H9 (cell line): Measurements from ENCODE around the gene GALNT12. TPM values are rescaled to one million over a fixed set of nuclear protein-coding genes. Genes with fewer than 3 reads are reported as not detected.

Experiments used
- DNase-seq: peaks from one replicate; pipeline ENCODE4 v3.0.0-alpha.2; 2017
- H2AFZ ChIP-seq: one replicate; pipeline ENCODE4 v1.6.1; 2013; ENCODE audit warnings: mild to moderate bottlenecking, low read length, control low read depth, moderate library complexity
- H2AK5ac ChIP-seq: 2 replicates; pipeline ENCODE4 v1.6.1; 2013; ENCODE audit warnings: low read length, control low read depth, mixed read lengths; ENCODE audit not compliant: insufficient read length
- H2BK120ac ChIP-seq: one replicate; pipeline ENCODE4 v1.6.1; 2013; ENCODE audit warnings: low read depth, mild to moderate bottlenecking, low read length, control low read depth, inconsistent platforms; ENCODE audit not compliant: poor library complexity, severe bottlenecking
- H2BK12ac ChIP-seq: 2 replicates; pipeline ENCODE4 v1.6.1; 2013; ENCODE audit warnings: low read length, control low read depth, mixed read lengths, low read depth; ENCODE audit not compliant: insufficient read length
- H2BK15ac ChIP-seq: 2 replicates; pipeline ENCODE4 v1.6.1; 2013; ENCODE audit warnings: low read depth, low read length, control low read depth
- H2BK20ac ChIP-seq: one replicate; pipeline ENCODE4 v1.6.1; 2013; ENCODE audit warnings: low read depth, mild to moderate bottlenecking, low read length, control low read depth, inconsistent platforms; ENCODE audit not compliant: poor library complexity, severe bottlenecking
- H2BK5ac ChIP-seq: 2 replicates; pipeline ENCODE4 v1.6.1; 2013; ENCODE audit warnings: low read length, control low read depth, mixed read lengths; ENCODE audit not compliant: insufficient read length
- H3K14ac ChIP-seq: 2 replicates; pipeline ENCODE4 v1.6.1; 2013; ENCODE audit warnings: low read length, control low read depth; ENCODE audit not compliant: insufficient read depth
- H3K18ac ChIP-seq: 2 replicates; pipeline ENCODE4 v1.6.1; 2013; ENCODE audit warnings: low read depth, mild to moderate bottlenecking, mixed read lengths, low read length, control low read depth; ENCODE audit not compliant: insufficient read length
- H3K23ac ChIP-seq: 2 replicates; pipeline ENCODE4 v1.6.1; 2013; ENCODE audit warnings: low read length, control low read depth, mixed read lengths, low read depth; ENCODE audit not compliant: insufficient read length
- H3K23me2 ChIP-seq: 2 replicates; pipeline ENCODE4 v1.6.1; 2013; ENCODE audit warnings: low read depth, mild to moderate bottlenecking, mixed read lengths, low read length, control low read depth; ENCODE audit not compliant: insufficient read length, poor library complexity, severe bottlenecking
- H3K27ac ChIP-seq: 2 replicates; pipeline ENCODE4 v1.5.1; 2013; ENCODE audit warnings: low read length, control low read depth, mixed read lengths, low read depth; ENCODE audit not compliant: insufficient read length
- H3K27me3 ChIP-seq: 2 replicates; pipeline ENCODE4 v1.6.1; 2013; ENCODE audit warnings: low read length, control low read depth, inconsistent platforms; ENCODE audit not compliant: insufficient read depth
- H3K4ac ChIP-seq: 2 replicates; pipeline ENCODE4 v1.6.1; 2013; ENCODE audit warnings: low read depth, mild to moderate bottlenecking, control low read depth, inconsistent platforms, low read length, moderate library complexity
- H3K4me1 ChIP-seq: 2 replicates; pipeline ENCODE4 v1.6.1; 2013; ENCODE audit warnings: low read length, control low read depth, inconsistent platforms; ENCODE audit not compliant: insufficient read depth
- H3K4me2 ChIP-seq: 2 replicates; pipeline ENCODE4 v1.6.1; 2013; ENCODE audit warnings: low read length, control low read depth, mixed read lengths; ENCODE audit not compliant: insufficient read length, insufficient read depth
- H3K56ac ChIP-seq: 2 replicates; pipeline ENCODE4 v1.6.1; 2013; ENCODE audit warnings: low read depth, mild to moderate bottlenecking, mixed read lengths, low read length, control low read depth; ENCODE audit not compliant: insufficient read length
- H3K79me1 ChIP-seq: 2 replicates; pipeline ENCODE4 v1.6.1; 2013; ENCODE audit warnings: low read depth, mild to moderate bottlenecking, moderate library complexity, low read length, control low read depth, inconsistent platforms; ENCODE audit not compliant: insufficient read depth, poor library complexity, severe bottlenecking
- H3K79me2 ChIP-seq: 2 replicates; pipeline ENCODE4 v1.6.1; 2013; ENCODE audit warnings: low read length, control low read depth, inconsistent platforms; ENCODE audit not compliant: insufficient read depth
- H3K9ac ChIP-seq: 2 replicates; pipeline ENCODE4 v1.6.1; 2013; ENCODE audit warnings: low read length, control low read depth, mixed read lengths; ENCODE audit not compliant: insufficient read length; ENCODE audit errors: extremely low read depth
- H3K9me3 ChIP-seq: one replicate; pipeline ENCODE4 v1.6.1; 2013; ENCODE audit warnings: low read depth, low read length, inconsistent platforms; ENCODE audit not compliant: control insufficient read depth
- H3T11ph ChIP-seq: one replicate; pipeline ENCODE4 v1.6.1; 2013; ENCODE audit warnings: mild to moderate bottlenecking, low read length, control low read depth, inconsistent platforms
- H4K20me1 ChIP-seq: one replicate; pipeline ENCODE4 v1.6.1; 2013; ENCODE audit not compliant: control insufficient read depth, insufficient read length, insufficient read depth
- H4K5ac ChIP-seq: 2 replicates; pipeline ENCODE4 v1.6.1; 2013; ENCODE audit warnings: low read depth, mild to moderate bottlenecking, mixed read lengths, low read length, control low read depth; ENCODE audit not compliant: insufficient read length
- H4K8ac ChIP-seq: replicated peaks from 2 replicates; pipeline ENCODE4 v1.6.1; 2013; ENCODE audit warnings: low read length, control low read depth, mixed read lengths, low read depth; ENCODE audit not compliant: insufficient read length
- H4K91ac ChIP-seq: 2 replicates; pipeline ENCODE4 v1.6.1; 2013; ENCODE audit warnings: low read depth, mild to moderate bottlenecking, moderate library complexity, mixed read lengths, low read length, control low read depth; ENCODE audit not compliant: insufficient read length
- H3K27ac Mint-ChIP-seq, 3 experiments: 2 replicates in 2 of 3; 3 replicates in 1 of 3; pipeline ENCODE4 v1.8.0; 2020 to 2021; ENCODE audit warnings: mixed read lengths in 3 of 3, mild to moderate bottlenecking in 1 of 3, moderate library complexity in 1 of 3
- H3K27me3 Mint-ChIP-seq: 2 replicates; pipeline ENCODE4 v1.8.0; 2021; ENCODE audit warnings: low read depth, mild to moderate bottlenecking, moderate library complexity, mixed read lengths
- H3K36me3 Mint-ChIP-seq, 3 experiments: 2 replicates in 2 of 3; 3 replicates in 1 of 3; pipeline ENCODE4 v1.8.0; 2020 to 2021; ENCODE audit warnings: low read depth in 3 of 3, mixed read lengths in 3 of 3; ENCODE audit not compliant: insufficient read depth in 1 of 3
- H3K4me1 Mint-ChIP-seq, 2 experiments: 2 replicates each; pipeline ENCODE4 v1.8.0; 2020; ENCODE audit warnings: mixed read lengths in 2 of 2
- H3K4me3 Mint-ChIP-seq, 2 experiments: 2 replicates in 1 of 2; 3 replicates in 1 of 2; pipeline ENCODE4 v1.8.0; 2020 to 2021; ENCODE audit warnings: mild to moderate bottlenecking in 2 of 2, mixed read lengths in 2 of 2, moderate library complexity in 1 of 2
- H3K9me3 Mint-ChIP-seq, 2 experiments: 2 replicates in 1 of 2; 3 replicates in 1 of 2; pipeline ENCODE4 v1.8.0; 2020; ENCODE audit warnings: mild to moderate bottlenecking in 2 of 2, mixed read lengths in 2 of 2, moderate library complexity in 1 of 2
- CTCF ChIP-seq: fragments of 200-600 bp; sonication (generic); conservative IDR thresholded peaks from 3 replicates; pipeline ENCODE4 v1.8.0; 2021; ENCODE audit warnings: antibody characterized with exemption, mild to moderate bottlenecking
- WGBS: extraction: QIAGEN DNeasy Blood & Tissue Kit; methylation state at CpG from one replicate; pipeline ENCODE4 v1.1.7; 2013; ENCODE audit warnings: missing lambda C conversion rate, low lambda C conversion rate, mixed read lengths; ENCODE audit not compliant: insufficient read length; ENCODE audit errors: extremely low coverage; 5-methylcytosine and 5-hydroxymethylcytosine counted together
- total RNA-seq: library from RNA; stranded (reverse); gene quantifications from 2 replicates; pipeline ENCODE4 v1.2.1, GENCODE V29; 2021

Gene GALNT12
- total RNA-seq, 1 experiment from 2014 or later, result 18.0 TPM

- Mint-ChIP-seq H3K27ac (no peak overlapping the region), H3K9me3 (no peaks in the 10 kb centered on the region; a peak in 1 of 5 replicates), H3K4me1 (no peaks in the 10 kb centered on the region; a peak in 1 of 4 replicates), H3K27me3 (no peaks in the 10 kb centered on the region), H3K4me3 (no peak overlapping the region), H3K36me3 (peaks cover 30 to 77% (median 72%) of the 10 kb centered on the region in 3 experiments)
- H3K23me2 ChIP-seq, result no peaks in the 10 kb centered on the region
- no peaks in the 10 kb centered on the region for H3K4me1 ChIP-seq
- no peak for TF ChIP-seq CTCF
- H4K5ac ChIP-seq, result no peak overlapping the region
- no peak overlapping the region for H3K4ac ChIP-seq
- H3K14ac ChIP-seq, result no peak overlapping the region
- no peak overlapping the region for H3K9ac ChIP-seq
- H3K4me2 ChIP-seq, result no peak overlapping the region
- no peak overlapping the region for H2BK20ac ChIP-seq
- no peak overlapping the region for H2BK12ac ChIP-seq
- H2BK15ac ChIP-seq, result no peak overlapping the region
- H4K8ac ChIP-seq, result no peak overlapping the region
- no peaks in the 10 kb centered on the region for H3K27me3 ChIP-seq
- H2AK5ac ChIP-seq, result no peak overlapping the region
- no CpG with 5 or more reads among the region's 10 CpGs for WGBS
- no peaks in the 10 kb centered on the region for H3K9me3 ChIP-seq
- H3K56ac ChIP-seq, result no peak overlapping the region
- H2BK120ac ChIP-seq, result no peak overlapping the region
- no peaks in the 10 kb centered on the region for H3K79me2 ChIP-seq
- H3K18ac ChIP-seq, result no peak overlapping the region
- H3K27ac ChIP-seq, result no peak overlapping the region
- no peak overlapping the region for H2AFZ ChIP-seq
- no peak overlapping the region for H3T11ph ChIP-seq
- DNase-seq, result no peak
- no peak overlapping the region for H4K91ac ChIP-seq
- no peak overlapping the region for H2BK5ac ChIP-seq
- no peaks in the 10 kb centered on the region for H3K79me1 ChIP-seq
- no peak overlapping the region for H3K23ac ChIP-seq
- no peaks in the 10 kb centered on the region for H4K20me1 ChIP-seq
Measured at GRCh38 chr9:98770717-98771116, 36.8 kb upstream of the GALNT12 start.
